ENCODE measurements around the gene MARK3.
A peak's percentile ranks its signal among the peaks of the same experiment; 100 is the strongest.

MARK3 gene

GRCh38 chr14:103552011-103552845 lies 167.0 kb downstream of the MARK3 start:
- H3K36me3 ChIP-seq (ENCODE audit: control insufficient read depth, insufficient read depth, low read length, severe bottlenecking), result peaks cover 6% of the 10 kb centered on the region
- peak; percentile 67 for DNase-seq (ENCODE audit: low read depth)
- H3K4me1 ChIP-seq (ENCODE audit: control insufficient read depth, insufficient read depth, low read length), result peaks cover 63% of the 10 kb centered on the region
- H3K9me3 ChIP-seq (ENCODE audit: control insufficient read depth, low read length), result no peaks in the 10 kb centered on the region
- peak overlapping the region; percentile 71 for H3K4me3 ChIP-seq (ENCODE audit: low read length)
- H3K27me3 ChIP-seq (replicated peaks; ENCODE audit: control insufficient read depth, insufficient read depth, low read length), result no peaks in the 10 kb centered on the region
- peak overlapping the region; percentile 85 for H3K9ac ChIP-seq (ENCODE audit: low read length)

- no peak for DNase-seq (ENCODE audit: low read depth)
- H3K36me3 ChIP-seq (ENCODE audit: control insufficient read depth, insufficient read depth, low read length, severe bottlenecking), result peaks cover 8% of the 10 kb centered on the region
- peaks cover 69% of the 10 kb centered on the region for H3K4me1 ChIP-seq (ENCODE audit: control insufficient read depth, insufficient read depth, low read length)
- H3K4me3 ChIP-seq (ENCODE audit: low read length), result peak overlapping the region; percentile 71
- no peaks in the 10 kb centered on the region for H3K9me3 ChIP-seq (ENCODE audit: control insufficient read depth, low read length)
- H3K27me3 ChIP-seq (replicated peaks; ENCODE audit: control insufficient read depth, insufficient read depth, low read length), result no peaks in the 10 kb centered on the region
- H3K9ac ChIP-seq (ENCODE audit: low read length), result peak overlapping the region; percentile 85
Observed at GRCh38 chr14:103552846-103553210, 167.6 kb downstream of the MARK3 start.

Measured in adipocyte (in vitro differentiated cells).